Calu3 (cell line): ENCODE measurements around the gene DLG2. TPM values are rescaled to one million over a fixed set of nuclear protein-coding genes. Genes with fewer than 3 reads are reported as not detected.

Experiments
- BruUV-seq: library from RNA; stranded (reverse); fragments of 400-500 nt; replicated peaks from 2 replicates; lab custom pipeline; 2021; lab: Mats Ljungman, UMichigan
- CTCF ChIA-PET: fragments of 300-600 bp; sonication (Branson Sonifier 250); formaldehyde crosslinking; loops from one replicate; lab custom pipeline; 2022; ENCODE audit warnings: antibody characterized with exemption; lab: Charles Lee
- DNase-seq: peaks from one replicate; pipeline ENCODE4 v3.0.0; 2022
- H3K27ac Mint-ChIP-seq: one replicate; pipeline ENCODE4 v1.8.0; 2022; ENCODE audit warnings: mixed read lengths; ENCODE audit not compliant: unreplicated experiment
- H3K27me3 Mint-ChIP-seq: one replicate; pipeline ENCODE4 v1.8.0; 2022; ENCODE audit warnings: mixed read lengths; ENCODE audit not compliant: unreplicated experiment
- H3K36me3 Mint-ChIP-seq: one replicate; pipeline ENCODE4 v1.8.0; 2022; ENCODE audit warnings: mild to moderate bottlenecking, moderate library complexity, mixed read lengths; ENCODE audit not compliant: insufficient read depth, unreplicated experiment
- H3K4me1 Mint-ChIP-seq: one replicate; pipeline ENCODE4 v1.8.0; 2022; ENCODE audit warnings: mild to moderate bottlenecking, low read depth, mixed read lengths; ENCODE audit not compliant: unreplicated experiment
- H3K4me3 Mint-ChIP-seq: one replicate; pipeline ENCODE4 v1.8.0; 2022; ENCODE audit warnings: mild to moderate bottlenecking, low read depth, moderate library complexity, mixed read lengths; ENCODE audit not compliant: unreplicated experiment
- H3K9me3 Mint-ChIP-seq: one replicate; pipeline ENCODE4 v1.8.0; 2022; ENCODE audit warnings: low read depth, mixed read lengths; ENCODE audit not compliant: unreplicated experiment
- intact Hi-C: fragments of 100-400 bp; cut with micrococcal nuclease; formaldehyde crosslinking; loops from one replicate; pipeline ENCODE4 v1.10.0; 2022; ENCODE audit not compliant: unreplicated experiment
- total RNA-seq: library from RNA; stranded (reverse); gene quantifications from 2 replicates; pipeline ENCODE4 v1.2.3, GENCODE V29; 2022
- TF ChIP-seq, protein P1 (sequence below): fragments of 200-600 bp; IDR thresholded peaks from one replicate; pipeline ENCODE4 v1.8.0; 2022; ENCODE audit warnings: antibody characterized with exemption; ENCODE audit not compliant: unreplicated experiment

The DLG2 gene
- total RNA-seq, 1 experiment from 2014 or later: 0.71 TPM

- CTCF ChIA-PET: no interaction called here
- TF ChIP-seq, protein P1, sequence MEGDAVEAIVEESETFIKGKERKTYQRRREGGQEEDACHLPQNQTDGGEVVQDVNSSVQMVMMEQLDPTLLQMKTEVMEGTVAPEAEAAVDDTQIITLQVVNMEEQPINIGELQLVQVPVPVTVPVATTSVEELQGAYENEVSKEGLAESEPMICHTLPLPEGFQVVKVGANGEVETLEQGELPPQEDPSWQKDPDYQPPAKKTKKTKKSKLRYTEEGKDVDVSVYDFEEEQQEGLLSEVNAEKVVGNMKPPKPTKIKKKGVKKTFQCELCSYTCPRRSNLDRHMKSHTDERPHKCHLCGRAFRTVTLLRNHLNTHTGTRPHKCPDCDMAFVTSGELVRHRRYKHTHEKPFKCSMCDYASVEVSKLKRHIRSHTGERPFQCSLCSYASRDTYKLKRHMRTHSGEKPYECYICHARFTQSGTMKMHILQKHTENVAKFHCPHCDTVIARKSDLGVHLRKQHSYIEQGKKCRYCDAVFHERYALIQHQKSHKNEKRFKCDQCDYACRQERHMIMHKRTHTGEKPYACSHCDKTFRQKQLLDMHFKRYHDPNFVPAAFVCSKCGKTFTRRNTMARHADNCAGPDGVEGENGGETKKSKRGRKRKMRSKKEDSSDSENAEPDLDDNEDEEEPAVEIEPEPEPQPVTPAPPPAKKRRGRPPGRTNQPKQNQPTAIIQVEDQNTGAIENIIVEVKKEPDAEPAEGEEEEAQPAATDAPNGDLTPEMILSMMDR: no peak
- Mint-ChIP-seq H3K27me3 (peaks cover 21% of the 10 kb centered on the region), H3K27ac (no peak overlapping the region), H3K4me3 (no peak overlapping the region), H3K9me3 (no peaks in the 10 kb centered on the region), H3K4me1 (no peaks in the 10 kb centered on the region), H3K36me3 (no peaks in the 10 kb centered on the region)
- no TSS peak for BruUV-seq
- no peak for DNase-seq
- intact Hi-C loops: no loop called here
Observed at GRCh38 chr11:84588131-84588829, 1038.9 kb downstream of the DLG2 start.

- intact Hi-C loops: no loop called here
- Mint-ChIP-seq H3K36me3 (no peaks in the 10 kb centered on the region), H3K9me3 (no peaks in the 10 kb centered on the region), H3K4me1 (no peaks in the 10 kb centered on the region), H3K4me3 (no peak overlapping the region), H3K27ac (no peak overlapping the region), H3K27me3 (peaks cover 7% of the 10 kb centered on the region)
- BruUV-seq: no TSS peak
- TF ChIP-seq, protein P1: no peak
- DNase-seq: no peak
- CTCF ChIA-PET: no interaction called here
Observed at GRCh38 chr11:84583106-84583505, 1044.0 kb downstream of the DLG2 start.

GRCh38 chr11:84581083-84581482, 1046.1 kb downstream of the DLG2 start:
- Mint-ChIP-seq H3K27ac (no peak overlapping the region), H3K4me1 (no peaks in the 10 kb centered on the region), H3K9me3 (no peaks in the 10 kb centered on the region), H3K4me3 (no peak overlapping the region), H3K36me3 (no peaks in the 10 kb centered on the region), H3K27me3 (peaks cover 15% of the 10 kb centered on the region)
- DNase-seq: no peak
- TF ChIP-seq, protein P1: no peak
- BruUV-seq: no TSS peak
- CTCF ChIA-PET: interaction anchor here (0.7 to 1.3 kb wide), 2 partner anchors 16 to 97 kb away, joined by 4 to 6 read pairs; no protein-coding TSS in a partner anchor
- intact Hi-C loops: no loop called here

GRCh38 chr11:84580428-84580827, 1046.7 kb downstream of the DLG2 start:
- Mint-ChIP-seq H3K4me1 (no peaks in the 10 kb centered on the region), H3K4me3 (no peak overlapping the region), H3K27ac (no peak overlapping the region), H3K27me3 (peaks cover 21% of the 10 kb centered on the region), H3K9me3 (no peaks in the 10 kb centered on the region), H3K36me3 (no peaks in the 10 kb centered on the region)
- no peak for DNase-seq
- BruUV-seq: no TSS peak
- CTCF ChIA-PET: interaction anchor here (1.3 kb wide), 1 partner anchor 16 kb away, joined by 4 read pairs; no protein-coding TSS in a partner anchor
- TF ChIP-seq, protein P1: no peak
- intact Hi-C loops: no loop called here
